Measurements from ENCODE around the gene FAM131A. TPM values are rescaled to one million over a fixed set of nuclear protein-coding genes. Genes with fewer than 3 reads are reported as not detected.

Gene FAM131A
- 26.5 and 44.6 TPM in 2 replicates for total RNA-seq

GRCh38 chr3:184337399-184337714, at the start of gene FAM131A:
FAM131A (plus strand) TSS chr3:184337600; CDS start chr3:184337631, 31 bp downstream.

GRCh38 chr3:184298759-184299487, 38.5 kb upstream of the FAM131A start, which contains the start of gene PSMD2:
PSMD2 (plus strand) TSS chr3:184299241; CDS start chr3:184299267, 26 bp downstream.

GRCh38 chr3:184314363-184314699, 23.1 kb upstream of the FAM131A start, which contains the start of gene EIF4G1:
EIF4G1 (plus strand) TSS chr3:184314606; CDS start chr3:184315797, 1,191 bp downstream.

GRCh38 chr3:184361532-184361931, 24.1 kb downstream of the FAM131A start, which contains the start of the genes CLCN2 and POLR2H:
CLCN2 (minus strand) TSS chr3:184361605; CDS start chr3:184361479, 126 bp downstream.
POLR2H (plus strand) TSS chr3:184361710; CDS start chr3:184363493, 1,783 bp downstream.

GRCh38 chr3:184377882-184378445, 40.6 kb downstream of the FAM131A start, which contains the start of gene THPO:
THPO (minus strand) TSS chr3:184378207; CDS start chr3:184376259, 1,948 bp downstream.

GRCh38 chr3:184379358-184380184, 42.2 kb downstream of the FAM131A start, which contains the start of gene CHRD:
CHRD (plus strand) TSS chr3:184380054; CDS start chr3:184380319, 265 bp downstream.

Other genes starting within 250 kb of the FAM131A start
- not detected in 2 replicates for gene HTR3E, start 240.5 kb upstream of the FAM131A start, total RNA-seq
- 27.0 and 27.2 TPM in 2 replicates for gene EIF2B5, start 202.2 kb upstream of the FAM131A start, total RNA-seq
- gene DVL3, start 182.2 kb upstream of the FAM131A start, total RNA-seq: 45.7 and 57.3 TPM in 2 replicates
- gene AP2M1, start 162.7 kb upstream of the FAM131A start, total RNA-seq: 363 and 399 TPM in 2 replicates
- gene ABCF3, start 151.4 kb upstream of the FAM131A start, total RNA-seq: 64.6 and 69.0 TPM in 2 replicates
- gene VWA5B2, start 108.0 kb upstream of the FAM131A start, total RNA-seq: 0.03 and 0.52 TPM in 2 replicates
- gene ALG3, start 88.6 kb upstream of the FAM131A start, total RNA-seq: 43.6 and 51.5 TPM in 2 replicates
- 2.2 and 2.9 TPM in 2 replicates for gene EEF1AKMT4, start 87.9 kb upstream of the FAM131A start, total RNA-seq
- 0.13 TPM in 2 replicates for gene CAMK2N2, start 76.0 kb upstream of the FAM131A start, total RNA-seq
- gene ECE2, start 61.6 kb upstream of the FAM131A start, total RNA-seq: 0.17 TPM in 1 of 2 replicates, not detected in the other
- 314 and 468 TPM in 2 replicates for gene PSMD2, start 38.4 kb upstream of the FAM131A start, total RNA-seq
- 496 and 598 TPM in 2 replicates for gene EIF4G1, start 23.0 kb upstream of the FAM131A start, total RNA-seq
- gene CLCN2, start 24.0 kb downstream of the FAM131A start, total RNA-seq: 3.3 and 4.4 TPM in 2 replicates
- 54.1 and 55.5 TPM in 2 replicates for gene POLR2H, start 24.1 kb downstream of the FAM131A start, total RNA-seq
- gene THPO, start 40.6 kb downstream of the FAM131A start, total RNA-seq: 0.10 and 0.46 TPM in 2 replicates
- 1.5 and 10.9 TPM in 2 replicates for gene CHRD, start 42.5 kb downstream of the FAM131A start, total RNA-seq
- 3.8 and 6.9 TPM in 2 replicates for gene EPHB3, start 224.2 kb downstream of the FAM131A start, total RNA-seq